Adrenal gland (tissue), 12 donors: ENCODE results near the gene MAGEA11. TPM values are rescaled to one million over a fixed set of nuclear protein-coding genes. Genes with fewer than 3 reads are reported as not detected.
"Not testable (repeated sequence)": the region's sequence is repeated elsewhere in the genome, so short reads cannot be mapped to it uniquely, and the experiment has no call there.

Experiments
- DNase-seq, 7 donors: peaks; one replicate each; pipeline ENCODE4 v3.0.0-alpha.2; 2019 to 2020
- H3K27ac ChIP-seq, 5 donors: fragments of 200-600 bp; sonication (generic) in 4 of 5; 1 replicate in 3 of 5; 2 replicates in 2 of 5; pipeline versions ENCODE4 v1.5.1 to v1.8.0; 2016 to 2020; ENCODE audit warnings: mild to moderate bottlenecking in 1 of 5
- H3K27me3 ChIP-seq: fragments of 200-600 bp; 2 replicates; pipeline ENCODE4 v1.8.0; 2021
- H3K36me3 ChIP-seq, 2 donors: fragments of 200-600 bp; replicated peaks in 1 of 2; 1 replicate in 1 of 2; 2 replicates in 1 of 2; pipeline versions ENCODE4 v1.5.1 to v1.8.0; 2018 to 2022
- H3K4me1 ChIP-seq, 2 donors: fragments of 200-600 bp; replicated peaks in 1 of 2; 1 replicate in 1 of 2; 2 replicates in 1 of 2; pipeline versions ENCODE4 v1.5.1 to v1.8.0; 2018 to 2021
- H3K4me3 ChIP-seq, 4 donors: fragments of 200-600 bp; sonication (generic) in 3 of 4; one replicate each; pipeline ENCODE4 v1.5.1; 2016 to 2018
- H3K9me3 ChIP-seq, 3 donors: fragments of 200-600 bp; sonication (generic) in 1 of 3; replicated peaks in 1 of 3; 1 replicate in 2 of 3; 2 replicates in 1 of 3; pipeline versions ENCODE4 v1.5.1 to v1.8.0; 2016 to 2021
- POLR2A ChIP-seq, 2 donors: fragments of 450-650 bp; IDR thresholded peaks; one replicate each; pipeline ENCODE4 v1.6.1; 2017; ENCODE audit warnings: antibody characterized with exemption in 2 of 2, mild to moderate bottlenecking in 2 of 2, moderate library complexity in 1 of 2
- WGBS, 4 donors: extraction: QIAGEN DNeasy Blood & Tissue Kit in 2 of 4; methylation state at CpG; one replicate each; pipeline versions ENCODE4 v1.1.5 to v1.1.7; 2013 to 2017; 5-methylcytosine and 5-hydroxymethylcytosine counted together
- intact Hi-C, 2 donors: fragments of 100-400 bp; cut with DNase I; formaldehyde crosslinking; loops; one replicate each; pipeline versions ENCODE4 v1.14.1 to v1.15.0; 2022 to 2023
- polyA plus RNA-seq, 3 donors: library from polyadenylated mRNA; stranded (reverse); fragments of 200-250 nt in 2 of 3; fragments of 350-450 nt in 1 of 3; fragmentation: Illumina TruSeq in 1 of 3; extraction: RNeasy Lipid Tissue Mini Kit (QIAGEN cat#74804) in 1 of 3; gene quantifications; one replicate each; pipeline ENCODE4 v1.2.3, GENCODE V29; 2013 to 2014
- total RNA-seq, 9 donors: library from RNA; depleted of rRNA in 4 of 9; stranded (reverse); fragments of >200 nt in 4 of 9; fragments of 120-200 nt in 1 of 9; fragmentation: NEBNext Ultra II Directional in 1 of 9; extraction: Animal tissue kit (Norgen Biotek cat#: 25700) in 1 of 9; gene quantifications; one replicate each; pipeline versions ENCODE4 v1.1.0 to v1.2.4, GENCODE V29; 2013 to 2023
- TF ChIP-seq, protein P1 (sequence below), 6 experiments: fragments of 450-650 bp in 4 of 6; fragments of 200-600 bp in 2 of 6; sonication (generic) in 1 of 6; IDR thresholded peaks; 1 replicate in 5 of 6; 2 replicates in 1 of 6; pipeline versions ENCODE4 v1.5.1 to v1.8.0; 2016 to 2021; ENCODE audit warnings: antibody characterized with exemption in 6 of 6, mild to moderate bottlenecking in 2 of 6, moderate library complexity in 1 of 6
- donor health status: healthy with polysubstance abuse.
- donor health status: Bipolar disorder and iron deficiency.
- donor health status: DM: yes; HTN: yes; CAD: no.
- donor health status: DM: no; HTN: no; CAD: no.
- donor health status: DM: no; HTN: no; CAD: no.
- donor health status: DM: yes; HTN: yes; CAD: no.

MAGEA11 gene
- total and polyA plus RNA-seq, 12 donors = not detected

- intact Hi-C loops = no loop called here
- no peaks in the 10 kb centered on the region for H3K27me3 ChIP-seq
- no peaks in the 10 kb centered on the region for H3K36me3 ChIP-seq
- WGBS, 4 donors = 77 to 95% (median 85%) methylated on average over 3 to 8 of the region's 8 CpGs
- H3K27ac ChIP-seq = no peak overlapping the region
- no peak for DNase-seq
- no peak for TF ChIP-seq POLR2A (IDR thresholded peaks at IDR 0.05)
- TF ChIP-seq, protein P1, sequence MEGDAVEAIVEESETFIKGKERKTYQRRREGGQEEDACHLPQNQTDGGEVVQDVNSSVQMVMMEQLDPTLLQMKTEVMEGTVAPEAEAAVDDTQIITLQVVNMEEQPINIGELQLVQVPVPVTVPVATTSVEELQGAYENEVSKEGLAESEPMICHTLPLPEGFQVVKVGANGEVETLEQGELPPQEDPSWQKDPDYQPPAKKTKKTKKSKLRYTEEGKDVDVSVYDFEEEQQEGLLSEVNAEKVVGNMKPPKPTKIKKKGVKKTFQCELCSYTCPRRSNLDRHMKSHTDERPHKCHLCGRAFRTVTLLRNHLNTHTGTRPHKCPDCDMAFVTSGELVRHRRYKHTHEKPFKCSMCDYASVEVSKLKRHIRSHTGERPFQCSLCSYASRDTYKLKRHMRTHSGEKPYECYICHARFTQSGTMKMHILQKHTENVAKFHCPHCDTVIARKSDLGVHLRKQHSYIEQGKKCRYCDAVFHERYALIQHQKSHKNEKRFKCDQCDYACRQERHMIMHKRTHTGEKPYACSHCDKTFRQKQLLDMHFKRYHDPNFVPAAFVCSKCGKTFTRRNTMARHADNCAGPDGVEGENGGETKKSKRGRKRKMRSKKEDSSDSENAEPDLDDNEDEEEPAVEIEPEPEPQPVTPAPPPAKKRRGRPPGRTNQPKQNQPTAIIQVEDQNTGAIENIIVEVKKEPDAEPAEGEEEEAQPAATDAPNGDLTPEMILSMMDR (IDR thresholded peaks at IDR 0.05) = no peak
- no peak overlapping the region for H3K4me3 ChIP-seq
- H3K9me3 ChIP-seq = no peaks in the 10 kb centered on the region
- H3K4me1 ChIP-seq = no peaks in the 10 kb centered on the region
Measured at GRCh38 chrX:149721778-149722177, 9.9 kb downstream of the MAGEA11 start.

DNA sequence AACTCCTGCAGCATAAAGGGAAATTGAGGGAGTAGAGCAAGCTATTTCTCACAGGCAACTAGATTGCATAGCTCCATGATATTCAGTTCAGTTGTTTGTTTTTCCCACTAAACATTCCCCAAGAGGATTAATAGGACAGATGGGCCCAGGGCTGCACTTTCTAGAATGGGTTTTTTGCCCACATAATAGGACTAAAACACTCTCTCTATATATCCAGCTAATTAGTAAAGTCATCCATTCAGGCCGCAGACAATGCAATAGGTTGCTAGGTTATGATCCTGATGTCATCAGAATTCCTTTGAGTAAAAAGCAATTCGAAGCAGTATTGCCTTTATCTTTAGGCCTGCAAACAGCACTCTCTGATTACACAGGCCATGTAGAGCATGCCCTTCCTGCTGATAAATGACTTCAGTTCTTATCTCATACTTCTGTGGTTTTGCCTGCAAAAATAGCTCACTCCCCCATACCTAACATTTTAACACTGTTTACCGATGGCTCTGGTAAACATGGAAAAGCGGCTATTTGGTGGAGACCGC is 11.8 kb downstream of the MAGEA11 start:
- H3K27ac ChIP-seq, H3K36me3 ChIP-seq, H3K9me3 ChIP-seq, H3K27me3 ChIP-seq, intact Hi-C loops, H3K4me1 ChIP-seq, H3K4me3 ChIP-seq, DNase-seq: not testable (repeated sequence)
- 78 to 90% (median 78%) methylated on average over 3 of the region's 5 CpGs; no CpG with 5 or more reads in 1 of the 4 donors for WGBS, 4 donors

GRCh38 chrX:149727308-149727707 is 15.4 kb downstream of the MAGEA11 start:
- H3K4me3 ChIP-seq, H3K27ac ChIP-seq, H3K4me1 ChIP-seq, H3K9me3 ChIP-seq, DNase-seq, intact Hi-C loops, H3K36me3 ChIP-seq, H3K27me3 ChIP-seq: not testable (repeated sequence)
- 70 to 81% (median 73%) methylated on average over 3 of the region's 7 CpGs; no CpG with 5 or more reads in 1 of the 4 donors for WGBS, 4 donors

- H3K9me3 ChIP-seq, H3K4me1 ChIP-seq, DNase-seq, H3K4me3 ChIP-seq, H3K27ac ChIP-seq, H3K36me3 ChIP-seq, H3K27me3 ChIP-seq, intact Hi-C loops: not testable (repeated sequence)
- WGBS, 4 donors = no CpG with 5 or more reads among the region's 6 CpGs
Measured at GRCh38 chrX:149742269-149742668, 30.4 kb downstream of the MAGEA11 start.

- H3K36me3 ChIP-seq, DNase-seq, H3K27me3 ChIP-seq, H3K27ac ChIP-seq, H3K4me3 ChIP-seq, H3K4me1 ChIP-seq, H3K9me3 ChIP-seq, intact Hi-C loops: not testable (repeated sequence)
- WGBS, 4 donors = 52 to 77% methylated on average over 2 of the region's 6 CpGs; no CpG with 5 or more reads in 2 of the 4 donors
Measured at GRCh38 chrX:149746390-149747007, 34.6 kb downstream of the MAGEA11 start.

GRCh38 chrX:149757206-149758067 is 45.6 kb downstream of the MAGEA11 start:
- WGBS, 4 donors = 75 to 88% (median 84%) methylated on average over 6 to 8 of the region's 8 CpGs
- TF ChIP-seq POLR2A (IDR thresholded peaks at IDR 0.05) = no peak
- DNase-seq = peak in 1 of 7 donors; percentile 2
- no peaks in the 10 kb centered on the region for H3K4me1 ChIP-seq
- H3K27ac ChIP-seq = no peak overlapping the region
- H3K4me3 ChIP-seq = no peak overlapping the region
- no peaks in the 10 kb centered on the region for H3K27me3 ChIP-seq
- no peaks in the 10 kb centered on the region for H3K36me3 ChIP-seq
- no peaks in the 10 kb centered on the region for H3K9me3 ChIP-seq
- intact Hi-C loops = no loop called here
